WI38 (cell line): ENCODE data around the gene PACS2.

Source experiments
- H3K4me3 ChIP-seq: 2 replicates; pipeline ENCODE4 v1.5.1; 2011; ENCODE audit warnings: low read depth, mild to moderate bottlenecking, control low read depth, low read length
- CTCF ChIP-seq: IDR thresholded peaks from 2 replicates; pipeline ENCODE4 v1.5.1; 2012; ENCODE audit warnings: low read depth, mild to moderate bottlenecking, control low read depth, low read length

Gene PACS2

GRCh38 chr14:105348945-105349699, 34.6 kb downstream of the PACS2 start:
- TF ChIP-seq CTCF: no peak
- H3K4me3 ChIP-seq: no peak overlapping the region

- no peak for TF ChIP-seq CTCF
Observed at GRCh38 chr14:105349992-105350391, 35.4 kb downstream of the PACS2 start.

GRCh38 chr14:105350450-105351244, 36.1 kb downstream of the PACS2 start:
- no peak for TF ChIP-seq CTCF
- no peak overlapping the region for H3K4me3 ChIP-seq

More at GRCh38 chr14:105349992-105350391, 35.4 kb downstream of the PACS2 start:
- H3K4me3 ChIP-seq: no peak overlapping the region

- no peak for TF ChIP-seq CTCF
- H3K4me3 ChIP-seq: no peak overlapping the region
Observed at GRCh38 chr14:105351410-105351809, 36.9 kb downstream of the PACS2 start.

GRCh38 chr14:105351920-105352851, 37.6 kb downstream of the PACS2 start:
- no peak overlapping the region for H3K4me3 ChIP-seq
- peak; percentile 83 for TF ChIP-seq CTCF

GRCh38 chr14:105353136-105353535, 38.6 kb downstream of the PACS2 start:
- H3K4me3 ChIP-seq: no peak overlapping the region
- TF ChIP-seq CTCF: no peak
